GM12801 (cell line): ENCODE measurements around the gene WWOX.

ENCODE experiments used
- TF ChIP-seq, protein P1 (sequence below): IDR thresholded peaks from one replicate; pipeline ENCODE4 v1.5.1; 2011; ENCODE audit warnings: control low read depth; ENCODE audit not compliant: insufficient read length; ENCODE audit errors: extremely low read depth

Gene WWOX

DNA sequence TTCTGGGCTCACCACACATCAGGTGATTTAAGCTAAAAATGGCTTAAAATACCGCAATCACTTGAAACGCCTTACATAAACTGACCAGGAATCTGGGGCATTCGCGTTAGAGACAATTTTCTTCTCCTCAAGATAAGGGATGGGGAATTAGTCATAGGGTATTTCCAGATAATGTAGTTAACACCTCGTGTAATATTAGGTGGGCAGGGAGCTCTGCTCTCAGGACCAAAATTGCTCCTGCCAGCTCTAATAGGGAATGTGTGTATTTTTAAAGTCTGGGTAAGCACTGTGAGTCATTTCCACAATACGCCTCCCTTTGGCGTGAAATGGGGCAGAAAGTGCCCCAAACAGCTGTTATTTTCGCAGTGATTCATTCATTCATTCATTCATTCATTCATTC lies 1092.5 kb downstream of the WWOX start:
- TF ChIP-seq, protein P1, sequence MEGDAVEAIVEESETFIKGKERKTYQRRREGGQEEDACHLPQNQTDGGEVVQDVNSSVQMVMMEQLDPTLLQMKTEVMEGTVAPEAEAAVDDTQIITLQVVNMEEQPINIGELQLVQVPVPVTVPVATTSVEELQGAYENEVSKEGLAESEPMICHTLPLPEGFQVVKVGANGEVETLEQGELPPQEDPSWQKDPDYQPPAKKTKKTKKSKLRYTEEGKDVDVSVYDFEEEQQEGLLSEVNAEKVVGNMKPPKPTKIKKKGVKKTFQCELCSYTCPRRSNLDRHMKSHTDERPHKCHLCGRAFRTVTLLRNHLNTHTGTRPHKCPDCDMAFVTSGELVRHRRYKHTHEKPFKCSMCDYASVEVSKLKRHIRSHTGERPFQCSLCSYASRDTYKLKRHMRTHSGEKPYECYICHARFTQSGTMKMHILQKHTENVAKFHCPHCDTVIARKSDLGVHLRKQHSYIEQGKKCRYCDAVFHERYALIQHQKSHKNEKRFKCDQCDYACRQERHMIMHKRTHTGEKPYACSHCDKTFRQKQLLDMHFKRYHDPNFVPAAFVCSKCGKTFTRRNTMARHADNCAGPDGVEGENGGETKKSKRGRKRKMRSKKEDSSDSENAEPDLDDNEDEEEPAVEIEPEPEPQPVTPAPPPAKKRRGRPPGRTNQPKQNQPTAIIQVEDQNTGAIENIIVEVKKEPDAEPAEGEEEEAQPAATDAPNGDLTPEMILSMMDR = no peak

DNA sequence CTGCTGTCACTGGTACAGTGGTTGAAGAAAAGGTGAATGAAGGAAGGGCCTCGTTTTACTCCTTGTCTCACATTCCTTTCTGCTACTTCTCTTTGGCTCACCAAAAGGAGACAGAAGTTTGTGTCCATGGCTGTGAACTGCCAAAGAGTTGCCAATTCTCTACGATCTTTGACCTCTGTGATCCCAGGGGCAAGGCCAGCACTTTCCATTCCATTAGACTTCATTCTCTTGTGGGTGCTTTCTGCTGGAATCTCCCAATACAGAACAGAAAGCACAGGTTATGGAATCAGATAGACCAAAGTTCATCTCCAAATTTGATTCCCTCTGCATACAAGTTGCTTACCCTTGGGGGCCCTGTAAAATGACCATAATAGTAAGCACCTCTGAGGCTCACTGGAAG lies 1093.5 kb downstream of the WWOX start:
- TF ChIP-seq, protein P1 = no peak

DNA sequence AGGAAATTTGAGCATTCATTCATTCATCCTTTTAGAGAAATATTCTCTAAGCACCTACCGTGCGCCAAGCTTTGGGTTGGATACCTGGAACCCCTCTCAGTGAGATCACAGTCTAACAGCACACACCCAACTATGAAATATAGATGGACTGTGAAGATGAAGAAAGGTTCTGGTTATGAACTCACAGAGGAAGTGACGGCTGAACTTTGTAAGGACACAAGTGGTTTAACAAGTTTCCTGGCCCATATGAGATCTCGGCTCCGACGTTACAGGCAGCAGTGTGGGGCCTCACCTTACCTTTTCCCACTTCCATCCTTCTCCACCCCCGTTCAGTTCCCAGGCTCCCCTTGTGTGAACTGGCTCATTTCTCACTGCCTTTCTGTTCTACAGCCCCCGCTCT lies 1094.8 kb downstream of the WWOX start:
- TF ChIP-seq, protein P1 = no peak

DNA sequence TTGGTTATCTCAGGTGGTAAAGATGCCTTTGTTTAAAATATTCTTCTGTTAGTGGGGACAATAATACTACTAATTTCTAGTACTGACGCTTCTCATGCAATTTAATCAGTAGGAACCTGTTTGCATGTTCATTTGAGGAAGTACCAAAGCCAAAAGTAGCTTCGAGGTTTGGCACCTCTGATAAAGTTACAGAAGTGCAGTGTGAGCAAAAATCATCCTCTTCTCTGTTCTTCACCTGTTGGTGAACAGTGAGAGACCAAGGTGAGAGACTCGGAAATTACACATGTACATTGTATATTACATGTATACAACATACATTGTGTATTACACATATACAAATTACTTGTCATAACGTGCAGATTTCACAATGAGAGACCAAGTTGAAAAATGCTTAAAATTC lies 1096.5 kb downstream of the WWOX start:
- TF ChIP-seq, protein P1 = no peak

DNA sequence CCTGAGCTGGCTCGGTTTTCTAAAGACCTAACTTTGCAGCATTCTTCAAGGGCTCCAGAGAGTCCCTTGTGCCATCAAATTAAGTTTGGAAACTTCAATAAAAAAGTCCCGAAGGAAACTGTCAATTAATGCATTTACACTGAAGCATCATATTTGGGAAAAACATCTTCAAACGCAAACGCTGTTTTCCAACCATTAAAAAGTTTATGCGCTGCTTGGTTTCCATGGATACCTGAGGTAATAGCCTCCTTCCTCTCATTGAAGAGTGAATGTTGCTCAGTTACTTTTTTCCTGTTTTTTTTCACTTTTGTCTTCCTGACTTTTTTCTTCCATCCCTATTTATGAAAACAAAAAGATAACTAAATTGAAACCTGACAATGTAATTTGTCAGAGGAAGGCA lies 1102.0 kb downstream of the WWOX start:
- TF ChIP-seq, protein P1 = no peak

DNA sequence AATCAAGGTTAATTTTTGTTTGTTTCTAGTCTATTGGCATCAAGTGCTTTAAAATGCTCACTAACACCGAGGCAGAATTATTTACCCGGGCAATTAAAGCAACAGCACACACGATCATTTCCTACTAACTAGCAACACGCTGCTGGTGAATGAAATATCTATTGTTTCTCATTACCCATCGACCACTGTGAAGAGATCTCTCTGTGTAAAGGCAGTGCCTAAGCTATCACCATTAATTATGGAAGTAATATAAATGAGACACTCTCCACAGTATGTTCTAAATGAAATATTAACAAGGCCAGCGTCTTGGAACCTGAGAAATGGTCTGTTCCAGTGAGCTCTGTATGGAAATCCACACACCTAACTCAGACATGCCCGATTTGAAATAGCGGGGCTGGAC lies 1103.5 kb downstream of the WWOX start:
- TF ChIP-seq, protein P1 = no peak

DNA sequence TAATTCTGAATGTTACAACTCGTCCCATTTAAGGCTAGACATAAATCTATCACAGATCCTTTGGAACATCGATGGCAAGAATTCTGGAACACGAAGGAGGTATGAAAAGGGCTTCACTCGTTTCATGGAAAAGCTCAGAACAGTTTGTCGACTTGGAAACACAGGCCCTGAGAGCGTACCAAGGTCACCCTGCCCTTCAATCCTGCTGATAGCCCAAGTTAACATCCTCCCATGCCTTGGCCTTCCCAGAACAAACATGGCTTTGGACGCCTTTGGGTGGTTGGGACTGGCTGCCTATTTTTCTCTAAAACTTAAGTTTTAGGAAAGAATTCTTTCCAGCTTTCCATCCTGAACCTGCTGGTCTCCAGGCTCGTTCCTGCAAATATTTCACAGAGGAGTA lies 1105.0 kb downstream of the WWOX start:
- TF ChIP-seq, protein P1 = no peak

DNA sequence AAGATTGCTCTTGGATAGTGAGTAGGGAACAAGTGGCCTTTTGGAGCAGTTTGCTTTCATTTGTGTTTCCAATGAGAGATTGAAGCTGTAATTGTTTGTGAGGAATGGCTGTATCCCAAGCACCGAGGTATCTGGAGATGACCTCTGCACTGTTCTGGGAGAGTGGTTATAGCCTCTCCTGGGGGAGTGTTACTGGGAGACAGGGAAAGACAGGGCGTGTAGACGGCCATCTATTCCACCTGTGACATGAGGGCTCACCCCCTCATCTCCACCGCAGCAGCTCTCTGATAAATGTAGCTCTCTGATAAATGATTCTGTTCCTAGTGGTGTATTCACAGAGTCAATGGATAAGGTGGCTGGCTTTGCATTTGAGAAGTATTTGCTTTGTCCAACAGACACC lies 1107.4 kb downstream of the WWOX start:
- TF ChIP-seq, protein P1 = no peak
